ENCODE measurements around the gene ABCA7. TPM values are rescaled to one million over a fixed set of nuclear protein-coding genes. Genes with fewer than 3 reads are reported as not detected.

Gene ABCA7
- total RNA-seq, 1 experiment from 2014 or later, result 18.2 TPM

- ChIA-PET CTCF (interaction anchor here (0.7 to 1.0 kb wide), 2 partner anchors 9 to 241 kb away, joined by 4 to 5 read pairs; no protein-coding TSS in a partner anchor), POLR2A (interaction anchor here (0.6 kb wide), 1 partner anchor 155 kb away, joined by 3 read pairs; no protein-coding TSS in a partner anchor)
- Mint-ChIP-seq H3K9me3 (ENCODE audit: unreplicated experiment) (no peaks in the 10 kb centered on the region), H3K27ac (ENCODE audit: low read depth, unreplicated experiment) (no peak overlapping the region), H3K4me3 (ENCODE audit: unreplicated experiment) (no peak overlapping the region), H3K27me3 (ENCODE audit: insufficient read depth, unreplicated experiment) (peaks cover 13% of the 10 kb centered on the region), H3K36me3 (ENCODE audit: insufficient read depth, unreplicated experiment) (no peaks in the 10 kb centered on the region), H3K4me1 (ENCODE audit: insufficient read depth, unreplicated experiment) (no peaks in the 10 kb centered on the region)
- no peak for TF ChIP-seq CTCF (IDR thresholded peaks at IDR 0.05; ENCODE audit: unreplicated experiment)
- intact Hi-C loops (cut with micrococcal nuclease), result no loop called here
- no peak for DNase-seq (ENCODE audit: unreplicated experiment)
- no TSS peak for BruUV-seq (replicated peaks)
Measured at GRCh38 chr19:1003283-1003682, 36.6 kb upstream of the ABCA7 start.

- no peaks in the 10 kb centered on the region for H3K4me1 Mint-ChIP-seq (ENCODE audit: insufficient read depth, unreplicated experiment)
- H3K36me3 Mint-ChIP-seq (ENCODE audit: insufficient read depth, unreplicated experiment), result no peaks in the 10 kb centered on the region
- ChIA-PET CTCF (interaction anchor here (1.0 kb wide), 1 partner anchor 8 kb away, joined by 5 read pairs; no protein-coding TSS in a partner anchor), POLR2A (interaction anchor here (1.3 to 2.0 kb wide), 2 partner anchors 8 to 13 kb away, joined by 5 to 8 read pairs; no protein-coding TSS in a partner anchor)
- intact Hi-C loops (cut with micrococcal nuclease), result no loop called here
- no peak for TF ChIP-seq CTCF (IDR thresholded peaks at IDR 0.05; ENCODE audit: unreplicated experiment)
- no peak overlapping the region for H3K27ac Mint-ChIP-seq (ENCODE audit: low read depth, unreplicated experiment)
- no peak for DNase-seq (ENCODE audit: unreplicated experiment)
- no TSS peak for BruUV-seq (replicated peaks)
- H3K9me3 Mint-ChIP-seq (ENCODE audit: unreplicated experiment), result no peaks in the 10 kb centered on the region
- H3K4me3 Mint-ChIP-seq (ENCODE audit: unreplicated experiment), result no peak overlapping the region
- H3K27me3 Mint-ChIP-seq (ENCODE audit: insufficient read depth, unreplicated experiment), result peaks cover 3% of the 10 kb centered on the region
Measured at GRCh38 chr19:1004204-1004802, 35.6 kb upstream of the ABCA7 start.

GRCh38 chr19:1004803-1005664, 34.9 kb upstream of the ABCA7 start:
- Mint-ChIP-seq H3K36me3 (ENCODE audit: insufficient read depth, unreplicated experiment) (peaks cover 5% of the 10 kb centered on the region), H3K27ac (ENCODE audit: low read depth, unreplicated experiment) (no peak overlapping the region), H3K4me1 (ENCODE audit: insufficient read depth, unreplicated experiment) (no peaks in the 10 kb centered on the region), H3K27me3 (ENCODE audit: insufficient read depth, unreplicated experiment) (no peaks in the 10 kb centered on the region), H3K9me3 (ENCODE audit: unreplicated experiment) (no peaks in the 10 kb centered on the region), H3K4me3 (ENCODE audit: unreplicated experiment) (no peak overlapping the region)
- intact Hi-C loops (cut with micrococcal nuclease), result no loop called here
- no peak for TF ChIP-seq CTCF (IDR thresholded peaks at IDR 0.05; ENCODE audit: unreplicated experiment)
- POLR2A ChIA-PET, result interaction anchor here (1.3 to 2.0 kb wide), 2 partner anchors 9 to 12 kb away, joined by 5 to 8 read pairs; no protein-coding TSS in a partner anchor
- BruUV-seq (replicated peaks), result no TSS peak
- CTCF ChIA-PET, result no interaction called here
- no peak for DNase-seq (ENCODE audit: unreplicated experiment)

- CTCF ChIA-PET, result no interaction called here
- no peaks in the 10 kb centered on the region for H3K4me1 Mint-ChIP-seq (ENCODE audit: insufficient read depth, unreplicated experiment)
- no peak for DNase-seq (ENCODE audit: unreplicated experiment)
- H3K4me3 Mint-ChIP-seq (ENCODE audit: unreplicated experiment), result no peak overlapping the region
- no TSS peak for BruUV-seq (replicated peaks)
- intact Hi-C loops (cut with micrococcal nuclease), result no loop called here
- no peaks in the 10 kb centered on the region for H3K27me3 Mint-ChIP-seq (ENCODE audit: insufficient read depth, unreplicated experiment)
- no peak overlapping the region for H3K27ac Mint-ChIP-seq (ENCODE audit: low read depth, unreplicated experiment)
- no peak for TF ChIP-seq CTCF (IDR thresholded peaks at IDR 0.05; ENCODE audit: unreplicated experiment)
- H3K9me3 Mint-ChIP-seq (ENCODE audit: unreplicated experiment), result no peaks in the 10 kb centered on the region
- POLR2A ChIA-PET, result interaction anchor here (0.6 to 1.0 kb wide), 3 partner anchors 83 to 228 kb away, joined by 3 read pairs; no protein-coding TSS in a partner anchor
- peaks cover 14% of the 10 kb centered on the region for H3K36me3 Mint-ChIP-seq (ENCODE audit: insufficient read depth, unreplicated experiment)
Measured at GRCh38 chr19:1006711-1007398, 33.1 kb upstream of the ABCA7 start.

All from MCF 10A (cell line).